ENCODE measurements around the gene SUFU.
"Not testable (repeated sequence)": the region's sequence is repeated elsewhere in the genome, so short reads cannot be mapped to it uniquely, and the experiment has no call there.

SUFU gene

DNA sequence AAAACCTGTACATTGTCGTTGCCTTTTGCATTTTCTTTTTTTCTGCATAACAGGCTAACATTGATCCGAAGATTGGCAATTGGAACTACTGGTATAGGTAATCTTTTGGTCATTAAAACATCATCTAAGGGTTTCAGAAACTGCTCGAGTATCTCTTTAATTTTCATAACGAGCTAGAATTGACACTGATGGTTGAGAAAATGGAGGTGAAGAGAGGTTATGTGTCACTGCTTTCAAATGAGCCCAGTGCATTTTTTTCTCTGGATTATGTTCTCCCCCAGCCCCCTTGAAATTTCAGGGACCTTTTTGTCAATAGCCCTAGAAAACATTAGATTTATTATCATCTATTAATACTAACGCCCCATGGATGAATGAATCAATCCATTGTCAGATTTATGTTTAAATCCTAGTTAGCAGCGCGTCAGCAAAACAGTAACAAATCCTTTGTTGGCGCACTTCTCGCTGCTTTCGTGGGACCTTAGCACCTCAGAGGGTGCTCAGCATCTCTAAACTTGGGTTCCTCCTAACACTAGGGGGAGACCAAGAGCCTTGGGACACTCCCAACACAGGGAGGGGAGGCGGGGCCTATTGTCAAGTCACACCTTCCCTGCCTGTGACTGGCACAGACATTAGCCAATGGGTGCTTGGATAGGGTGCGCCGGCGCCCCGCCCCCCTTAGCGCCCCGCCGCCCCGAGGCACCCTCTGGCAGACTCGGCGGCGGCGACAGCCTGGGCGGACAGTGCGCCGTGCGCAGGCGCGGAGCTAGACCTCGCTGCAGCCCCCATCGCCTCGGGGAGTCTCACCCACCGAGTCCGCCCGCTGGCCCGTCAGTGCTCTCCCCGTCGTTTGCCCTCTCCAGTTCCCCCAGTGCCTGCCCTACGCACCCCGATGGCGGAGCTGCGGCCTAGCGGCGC, at the start of gene SUFU:
SUFU (plus strand) TSS at position 709 of the 915 bp plus-strand sequence; CDS start at position 890, 181 bp downstream.
- ChIA-PET POLR2A (ENCODE audit: low non-redundant PET) (interaction anchor here (0.6 kb wide), 1 partner anchor 80 kb away, joined by 4 read pairs; no protein-coding TSS in a partner anchor), CTCF (interaction anchor here (0.6 to 1.9 kb wide), 16 partner anchors 14 to 277 kb away, joined by 3 to 16 read pairs (median 4); partner anchors contain the start of gene C10orf95)
- peak within 1 kb of the TSS; percentile 85 for H3K27ac ChIP-seq
- peak; percentile 100 for DNase-seq (ENCODE audit: low spot score)
- TF ChIP-seq, protein P1, sequence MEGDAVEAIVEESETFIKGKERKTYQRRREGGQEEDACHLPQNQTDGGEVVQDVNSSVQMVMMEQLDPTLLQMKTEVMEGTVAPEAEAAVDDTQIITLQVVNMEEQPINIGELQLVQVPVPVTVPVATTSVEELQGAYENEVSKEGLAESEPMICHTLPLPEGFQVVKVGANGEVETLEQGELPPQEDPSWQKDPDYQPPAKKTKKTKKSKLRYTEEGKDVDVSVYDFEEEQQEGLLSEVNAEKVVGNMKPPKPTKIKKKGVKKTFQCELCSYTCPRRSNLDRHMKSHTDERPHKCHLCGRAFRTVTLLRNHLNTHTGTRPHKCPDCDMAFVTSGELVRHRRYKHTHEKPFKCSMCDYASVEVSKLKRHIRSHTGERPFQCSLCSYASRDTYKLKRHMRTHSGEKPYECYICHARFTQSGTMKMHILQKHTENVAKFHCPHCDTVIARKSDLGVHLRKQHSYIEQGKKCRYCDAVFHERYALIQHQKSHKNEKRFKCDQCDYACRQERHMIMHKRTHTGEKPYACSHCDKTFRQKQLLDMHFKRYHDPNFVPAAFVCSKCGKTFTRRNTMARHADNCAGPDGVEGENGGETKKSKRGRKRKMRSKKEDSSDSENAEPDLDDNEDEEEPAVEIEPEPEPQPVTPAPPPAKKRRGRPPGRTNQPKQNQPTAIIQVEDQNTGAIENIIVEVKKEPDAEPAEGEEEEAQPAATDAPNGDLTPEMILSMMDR (conservative IDR thresholded peaks at IDR 0.05; ENCODE audit: low read depth), result peak; percentile 91

DNA sequence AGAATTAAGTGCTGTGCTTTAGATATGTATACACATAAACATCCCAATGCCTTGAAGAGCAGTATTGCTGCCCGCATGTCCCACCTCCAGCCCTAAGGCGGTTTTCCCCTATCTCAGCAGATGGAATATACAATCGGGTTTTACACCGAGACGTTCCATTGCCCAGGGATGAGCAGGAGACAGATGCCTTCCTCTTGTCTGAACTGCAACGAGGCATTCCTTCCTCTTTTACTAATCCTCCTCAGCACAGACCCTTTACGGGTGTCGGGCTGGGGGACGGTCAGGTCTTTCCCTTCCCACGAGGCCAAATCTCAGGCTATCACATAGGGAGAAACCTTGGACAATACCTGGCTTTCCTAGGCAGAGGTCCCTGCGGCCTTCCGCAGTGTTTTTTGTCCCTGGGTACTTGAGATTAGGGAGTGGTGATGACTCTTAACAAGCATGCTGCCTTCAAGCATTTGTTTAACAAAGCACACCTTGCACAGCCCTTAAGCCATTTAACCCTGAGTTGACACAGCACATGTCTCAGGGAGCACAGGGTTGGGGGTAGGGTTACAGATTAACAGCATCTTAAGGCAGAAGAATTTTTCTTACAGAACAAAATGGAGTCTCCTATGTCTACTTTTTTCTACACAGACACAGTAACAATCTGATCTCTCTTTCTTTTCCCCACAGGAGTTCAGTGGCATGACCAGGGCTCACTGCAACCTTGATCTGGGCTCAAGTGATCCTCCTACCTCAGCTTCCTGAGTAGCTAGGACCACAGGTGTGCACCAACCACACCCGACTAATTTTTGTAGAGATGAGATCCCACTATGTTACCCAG, 48.9 kb upstream of the SUFU start:
- H3K27ac ChIP-seq, result peak overlapping the region; percentile 58
- POLR2A ChIA-PET (ENCODE audit: low non-redundant PET); DNase-seq (ENCODE audit: low spot score); CTCF ChIA-PET: not testable (repeated sequence)

DNA sequence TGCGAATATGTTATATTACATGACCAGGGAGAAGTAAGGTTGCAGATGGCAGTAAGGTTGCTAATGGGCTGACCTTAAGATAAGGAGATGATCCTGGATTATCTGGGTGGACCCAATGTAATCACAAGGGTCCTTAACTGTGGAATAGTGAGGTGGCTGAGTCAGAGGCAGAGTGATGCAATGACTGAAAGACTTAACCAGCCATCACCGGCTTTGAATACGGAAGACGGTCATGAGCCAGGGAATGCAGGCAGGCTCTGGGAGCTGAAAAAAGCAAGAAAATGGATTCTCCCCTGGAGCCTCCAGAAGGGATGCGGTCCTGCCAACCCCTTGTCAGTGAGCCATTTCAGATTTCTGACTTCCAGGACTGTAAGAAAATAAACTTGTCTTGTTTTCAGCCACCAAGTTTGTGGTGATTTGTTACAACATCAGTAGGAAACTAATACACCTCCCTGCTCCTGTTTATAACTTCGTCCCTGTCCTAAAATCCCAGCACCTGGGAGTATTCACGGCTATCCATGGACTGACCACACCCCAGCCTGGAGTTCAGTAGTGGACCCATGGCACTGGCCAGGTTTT, 47.8 kb upstream of the SUFU start:
- DNase-seq (ENCODE audit: low spot score), result peak; percentile 59
- ChIA-PET CTCF (interaction anchor here (0.6 kb wide), 1 partner anchor 56 kb away, joined by 4 read pairs; no protein-coding TSS in a partner anchor), POLR2A (ENCODE audit: low non-redundant PET) (no interaction called here)
- peak overlapping the region; percentile 79 for H3K27ac ChIP-seq
- TF ChIP-seq, protein P1 (conservative IDR thresholded peaks at IDR 0.05; ENCODE audit: low read depth), result no peak

DNA sequence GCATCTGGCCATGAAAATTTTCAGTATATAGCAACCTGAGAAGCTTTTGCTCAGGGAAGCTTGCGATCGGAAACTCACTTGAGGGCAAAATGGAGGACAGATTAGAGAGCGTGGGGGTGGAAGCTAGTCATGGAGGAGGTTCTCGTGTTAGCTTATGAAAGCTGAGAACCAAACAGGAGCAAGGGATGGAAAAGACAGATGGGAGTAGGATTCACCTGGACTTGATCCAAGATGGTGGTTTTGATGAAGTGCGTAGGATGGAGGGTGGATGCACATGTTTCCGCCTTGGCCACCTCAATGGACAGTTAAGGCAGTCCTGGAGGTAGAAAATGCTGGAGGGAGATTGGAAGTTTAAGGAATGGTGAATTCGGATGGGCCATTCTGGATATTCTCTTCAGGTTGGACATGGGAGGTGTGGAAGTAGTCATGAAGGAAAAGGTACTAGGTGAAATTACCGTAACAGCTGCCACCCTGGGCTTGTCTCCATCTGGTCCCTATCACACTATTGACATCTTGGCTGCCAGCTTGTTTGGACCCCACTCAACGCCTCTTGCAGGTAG, 46.1 kb upstream of the SUFU start:
- TF ChIP-seq, protein P1 (conservative IDR thresholded peaks at IDR 0.05; ENCODE audit: low read depth), result no peak
- CTCF ChIA-PET, result interaction anchor here (0.6 kb wide), 1 partner anchor 8 kb away, joined by 4 read pairs; no protein-coding TSS in a partner anchor
- POLR2A ChIA-PET (ENCODE audit: low non-redundant PET), result no interaction called here
- DNase-seq (ENCODE audit: low spot score), result no peak
- no peak overlapping the region for H3K27ac ChIP-seq

DNA sequence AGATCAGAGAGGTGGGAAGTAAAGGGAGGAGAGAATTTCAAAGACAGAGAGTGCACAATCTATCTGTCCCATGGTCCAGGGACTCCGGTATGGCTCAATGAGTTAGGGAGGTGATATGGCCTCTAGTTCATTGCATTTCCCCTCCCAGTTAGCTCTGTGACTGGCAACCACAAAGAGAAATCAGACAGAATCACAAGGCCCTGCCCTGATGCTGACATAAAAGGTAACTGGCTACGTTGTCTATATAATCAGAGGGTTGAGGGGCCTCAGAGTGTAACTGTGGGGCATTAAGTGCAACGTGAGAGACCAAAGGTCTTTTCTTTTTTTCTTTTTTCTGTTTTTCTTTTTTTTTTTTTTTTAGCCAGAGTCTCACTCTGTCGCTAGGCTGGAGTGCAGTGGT, 45.1 kb upstream of the SUFU start:
- CTCF ChIA-PET, result no interaction called here
- TF ChIP-seq, protein P1 (conservative IDR thresholded peaks at IDR 0.05; ENCODE audit: low read depth), result no peak
- H3K27ac ChIP-seq, result no peak overlapping the region
- POLR2A ChIA-PET (ENCODE audit: low non-redundant PET), result no interaction called here
- DNase-seq (ENCODE audit: low spot score), result no peak

DNA sequence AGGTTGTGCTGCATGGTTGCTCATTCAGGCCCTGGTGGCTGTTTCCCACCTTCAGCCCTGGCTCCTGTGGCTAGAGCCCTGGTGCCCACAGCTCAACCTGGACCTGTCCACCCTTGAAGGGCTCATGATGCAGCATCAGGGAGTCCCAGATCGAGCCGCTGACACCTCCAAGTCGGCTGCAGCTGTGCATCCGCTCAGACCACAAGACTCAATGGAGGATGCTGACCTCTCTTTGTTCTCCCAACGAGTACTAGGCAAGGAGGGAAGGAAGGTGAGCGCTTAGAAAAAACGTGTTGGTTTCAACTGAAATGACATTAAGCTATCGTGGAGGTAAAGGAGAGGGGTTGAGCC, 43.0 kb upstream of the SUFU start:
- ChIA-PET POLR2A (ENCODE audit: low non-redundant PET) (interaction anchor here (0.5 to 0.6 kb wide), 2 partner anchors 31 to 172 kb away, joined by 3 to 4 read pairs; no protein-coding TSS in a partner anchor), CTCF (interaction anchor here (0.6 to 2.1 kb wide), 7 partner anchors 18 to 384 kb away, joined by 3 to 11 read pairs (median 4); no protein-coding TSS in a partner anchor)
- DNase-seq (ENCODE audit: low spot score), result no peak
- peak overlapping the region; percentile 29 for H3K27ac ChIP-seq
- TF ChIP-seq, protein P1 (conservative IDR thresholded peaks at IDR 0.05; ENCODE audit: low read depth), result no peak
